ENCODE measurements around the gene BRD1.

BRD1 gene

DNA sequence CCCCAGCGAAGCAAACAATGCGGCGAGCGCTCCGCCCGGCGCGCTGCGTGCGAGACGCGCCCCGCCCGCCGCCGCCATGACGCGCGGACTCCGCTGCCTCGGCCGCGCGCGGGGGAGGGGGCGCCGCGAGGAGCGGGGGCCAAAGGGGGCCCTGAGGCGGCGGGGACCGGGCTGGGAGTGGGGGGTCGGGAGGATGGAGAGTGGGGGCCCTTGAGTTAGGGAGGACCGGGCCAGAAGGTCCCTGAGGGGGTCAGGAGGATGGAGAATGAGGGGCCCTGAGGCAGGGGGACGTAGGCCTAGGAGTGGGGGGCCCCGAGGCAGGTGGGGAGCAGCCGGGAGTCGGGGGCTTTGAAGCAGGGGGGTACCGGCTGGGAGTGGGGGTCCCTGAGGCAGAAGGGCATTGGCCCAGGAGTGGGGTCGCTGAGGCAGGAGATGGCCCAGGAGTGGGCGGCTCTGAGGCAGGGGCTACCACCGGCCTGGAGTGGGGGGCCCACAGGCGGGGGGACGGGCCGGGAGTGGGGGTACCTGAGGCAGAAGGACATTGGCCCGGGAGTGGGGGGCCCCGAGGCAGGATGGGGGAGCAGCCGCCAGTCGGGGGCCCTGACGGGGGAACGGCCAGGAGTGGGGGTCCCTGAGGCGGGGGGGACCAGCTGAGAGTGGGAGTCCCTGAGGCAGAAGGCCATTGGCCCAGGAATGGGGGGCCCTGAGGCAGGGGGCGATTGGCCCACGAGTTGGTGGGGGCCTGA is at the start of gene BRD1:
BRD1 (minus strand) TSS at position 21 of the 746 bp plus-strand sequence. CDS start 3,556 bp downstream, outside the sequence.
- Mint-ChIP-seq H3K36me3 (ENCODE audit: low read depth) (peaks cover 25% of the 10 kb centered on the region), H3K4me1 (ENCODE audit: low read depth) (peaks cover 37% of the 10 kb centered on the region), H3K4me3 (peak within 1 kb of the TSS; percentile 91), H3K27me3 (ENCODE audit: low read depth) (peaks cover 8% of the 10 kb centered on the region), H3K27ac (peak within 1 kb of the TSS; percentile 89), H3K9me3 (no peaks in the 10 kb centered on the region)

GRCh38 chr22:49873228-49873940 is 45.7 kb upstream of the BRD1 start:
- Mint-ChIP-seq H3K4me3 (no peak overlapping the region), H3K36me3 (ENCODE audit: low read depth) (peaks cover 49% of the 10 kb centered on the region), H3K27me3 (ENCODE audit: low read depth) (no peaks in the 10 kb centered on the region), H3K4me1 (ENCODE audit: low read depth) (peaks cover 30% of the 10 kb centered on the region), H3K9me3 (peaks cover 21% of the 10 kb centered on the region), H3K27ac (no peak overlapping the region)

DNA sequence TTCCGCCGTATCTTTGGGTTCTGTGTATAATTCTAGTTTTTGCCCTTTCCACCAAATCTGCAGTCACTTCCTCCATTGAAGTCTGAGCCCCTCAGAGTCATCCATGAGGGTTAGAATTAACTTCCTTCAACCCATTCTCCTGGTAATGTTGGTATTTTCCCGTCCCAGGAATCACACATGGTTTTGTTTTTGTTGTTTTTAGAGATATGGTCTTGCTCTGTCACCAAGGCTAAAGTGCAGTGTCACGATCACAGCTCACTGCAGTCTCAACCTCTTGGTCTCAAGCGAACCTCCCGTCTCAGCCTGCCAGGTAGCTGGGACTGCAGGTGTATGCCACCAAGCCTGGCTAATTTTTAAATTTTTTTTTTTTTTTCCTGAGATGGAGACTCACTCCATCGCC is 44.7 kb upstream of the BRD1 start:
- Mint-ChIP-seq H3K9me3 (peaks cover 30% of the 10 kb centered on the region), H3K27me3 (ENCODE audit: low read depth) (no peaks in the 10 kb centered on the region), H3K4me1 (ENCODE audit: low read depth) (peaks cover 40% of the 10 kb centered on the region), H3K4me3 (no peak overlapping the region), H3K36me3 (ENCODE audit: low read depth) (peaks cover 53% of the 10 kb centered on the region), H3K27ac (no peak overlapping the region)

GRCh38 chr22:49871482-49871881 is 43.8 kb upstream of the BRD1 start:
- Mint-ChIP-seq H3K4me3 (no peak overlapping the region), H3K4me1 (ENCODE audit: low read depth) (peaks cover 46% of the 10 kb centered on the region), H3K27me3 (ENCODE audit: low read depth) (no peaks in the 10 kb centered on the region), H3K9me3 (peaks cover 39% of the 10 kb centered on the region), H3K27ac (no peak overlapping the region), H3K36me3 (ENCODE audit: low read depth) (peaks cover 58% of the 10 kb centered on the region)

DNA sequence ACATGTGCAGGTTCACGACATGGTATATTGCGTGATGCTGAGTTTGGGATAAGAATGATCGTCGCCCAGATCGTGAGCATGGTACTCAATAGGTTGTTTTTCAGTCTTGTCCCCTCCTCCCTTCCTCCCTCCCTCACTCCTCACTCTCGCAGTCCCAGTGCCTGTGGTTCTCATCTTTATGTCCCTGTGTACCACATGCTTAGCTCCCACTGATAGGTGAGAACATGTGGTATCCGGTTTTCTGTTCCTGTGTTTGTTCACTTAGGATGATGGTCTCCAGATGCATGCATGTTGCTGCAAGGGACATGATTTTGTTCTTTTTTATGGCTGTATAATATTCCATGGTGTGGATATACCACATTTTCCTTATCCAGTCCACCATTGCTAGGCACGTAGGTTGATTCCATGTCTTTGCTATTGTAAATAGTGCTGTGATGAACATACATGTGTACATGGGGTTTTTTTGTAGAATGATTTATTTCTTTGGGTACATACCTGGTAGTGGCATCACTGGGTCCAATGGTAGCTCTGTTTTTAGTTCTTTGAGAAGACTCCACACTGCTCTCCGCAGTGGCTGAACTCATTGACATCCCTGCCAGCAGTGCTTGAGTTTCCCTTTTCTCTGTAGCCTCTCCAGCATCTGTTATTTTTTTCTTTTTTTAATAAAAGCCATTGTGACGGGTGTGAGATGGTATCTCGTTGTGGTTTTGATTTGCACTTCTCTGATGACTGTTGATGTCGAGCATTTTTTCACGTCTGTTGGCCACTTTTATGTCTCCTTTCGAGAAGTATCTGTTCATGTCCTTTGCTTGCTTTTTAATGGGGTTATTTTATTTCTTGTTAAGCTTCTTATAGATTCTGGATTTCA is 42.4 kb upstream of the BRD1 start:
- Mint-ChIP-seq H3K27ac (no peak overlapping the region), H3K27me3 (ENCODE audit: low read depth) (no peaks in the 10 kb centered on the region), H3K4me1 (ENCODE audit: low read depth) (peaks cover 46% of the 10 kb centered on the region), H3K4me3 (no peak overlapping the region), H3K9me3 (peaks cover 50% of the 10 kb centered on the region), H3K36me3 (ENCODE audit: low read depth) (peaks cover 58% of the 10 kb centered on the region)

GRCh38 chr22:49869086-49869830 is 41.6 kb upstream of the BRD1 start:
- H3K9me3 Mint-ChIP-seq = peaks cover 50% of the 10 kb centered on the region
- H3K36me3 Mint-ChIP-seq (ENCODE audit: low read depth) = peaks cover 56% of the 10 kb centered on the region
- H3K4me3 Mint-ChIP-seq = peak overlapping the region; percentile 26
- no peaks in the 10 kb centered on the region for H3K27me3 Mint-ChIP-seq (ENCODE audit: low read depth)
- H3K27ac Mint-ChIP-seq = no peak overlapping the region
- peaks cover 44% of the 10 kb centered on the region for H3K4me1 Mint-ChIP-seq (ENCODE audit: low read depth)

DNA sequence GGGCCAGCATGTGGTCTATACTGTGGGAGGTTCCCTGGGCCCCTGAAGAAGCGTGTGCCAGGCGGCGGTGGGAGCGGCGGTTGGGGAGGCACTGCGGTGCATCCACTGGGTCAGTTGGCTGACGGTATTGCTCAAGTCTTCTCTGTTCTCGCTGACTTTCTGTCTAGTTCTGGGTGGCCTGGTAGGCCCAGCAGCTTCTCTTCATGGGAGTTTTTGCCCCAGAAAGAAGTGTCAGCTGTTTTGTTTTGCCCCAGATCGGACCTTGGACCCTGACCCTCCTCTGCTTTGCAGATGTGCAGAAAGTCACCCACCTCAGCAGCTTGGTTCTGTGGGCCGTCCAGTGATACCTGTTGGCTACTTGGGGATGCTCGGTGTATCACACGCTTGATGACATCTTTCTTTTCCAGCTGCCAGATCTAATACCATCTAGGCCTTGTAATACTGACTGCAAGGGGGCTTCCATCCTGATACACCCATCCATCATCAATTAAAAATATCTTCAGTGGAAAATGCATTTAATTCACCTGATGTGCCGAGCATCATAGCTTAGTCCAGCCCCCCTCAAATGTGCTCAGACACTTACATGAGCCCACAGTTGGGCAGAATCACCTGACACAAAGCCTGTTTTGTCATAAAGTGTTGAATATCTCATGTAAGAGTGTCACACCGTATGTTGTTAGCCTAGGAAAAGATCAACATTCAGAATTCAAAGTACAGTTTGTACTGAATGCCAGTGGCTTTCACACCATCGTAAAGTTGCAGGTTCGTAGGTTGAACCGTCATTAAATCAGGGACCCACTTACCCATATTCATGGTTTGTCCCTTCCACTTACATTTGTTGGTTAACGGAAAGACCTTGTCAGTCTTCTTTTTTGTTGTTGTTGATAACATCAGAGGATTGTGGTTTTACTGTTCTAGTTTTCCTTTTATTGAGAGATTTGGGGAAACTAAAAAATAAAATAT is 39.9 kb upstream of the BRD1 start:
- peak overlapping the region; percentile 53 for H3K27ac Mint-ChIP-seq
- H3K36me3 Mint-ChIP-seq (ENCODE audit: low read depth) = peaks cover 55% of the 10 kb centered on the region
- H3K4me1 Mint-ChIP-seq (ENCODE audit: low read depth) = peaks cover 43% of the 10 kb centered on the region
- H3K4me3 Mint-ChIP-seq = peak overlapping the region; percentile 23
- no peaks in the 10 kb centered on the region for H3K27me3 Mint-ChIP-seq (ENCODE audit: low read depth)
- peaks cover 50% of the 10 kb centered on the region for H3K9me3 Mint-ChIP-seq

- Mint-ChIP-seq H3K4me3 (no peak overlapping the region), H3K36me3 (ENCODE audit: low read depth) (peaks cover 58% of the 10 kb centered on the region), H3K27ac (no peak overlapping the region), H3K27me3 (ENCODE audit: low read depth) (no peaks in the 10 kb centered on the region), H3K4me1 (ENCODE audit: low read depth) (peaks cover 48% of the 10 kb centered on the region), H3K9me3 (peaks cover 50% of the 10 kb centered on the region)
Observed at GRCh38 chr22:49866646-49867045, 39.0 kb upstream of the BRD1 start.

DNA sequence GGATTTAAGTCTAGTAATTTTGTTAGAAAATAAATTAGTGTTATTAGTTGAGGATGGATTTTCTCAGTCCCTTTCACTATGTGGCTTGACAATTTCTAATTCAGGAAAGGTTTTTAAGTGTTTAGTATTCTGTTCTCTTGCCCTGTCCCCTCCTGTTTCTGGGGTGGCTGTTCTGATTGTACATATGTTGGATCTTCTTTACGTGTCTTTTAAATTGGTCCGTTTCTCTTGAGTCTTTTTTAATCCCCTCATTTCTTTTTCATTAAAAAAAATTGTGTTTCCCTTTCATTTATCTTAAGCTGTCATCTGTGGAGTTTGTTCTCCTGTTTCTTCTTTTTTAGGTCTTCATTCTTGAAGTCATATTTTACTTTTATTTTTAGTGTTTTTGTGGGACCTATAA is 38.5 kb upstream of the BRD1 start:
- no peak overlapping the region for H3K27ac Mint-ChIP-seq
- no peak overlapping the region for H3K4me3 Mint-ChIP-seq
- peaks cover 50% of the 10 kb centered on the region for H3K9me3 Mint-ChIP-seq
- H3K36me3 Mint-ChIP-seq (ENCODE audit: low read depth) = peaks cover 59% of the 10 kb centered on the region
- H3K27me3 Mint-ChIP-seq (ENCODE audit: low read depth) = no peaks in the 10 kb centered on the region
- peaks cover 48% of the 10 kb centered on the region for H3K4me1 Mint-ChIP-seq (ENCODE audit: low read depth)

DNA sequence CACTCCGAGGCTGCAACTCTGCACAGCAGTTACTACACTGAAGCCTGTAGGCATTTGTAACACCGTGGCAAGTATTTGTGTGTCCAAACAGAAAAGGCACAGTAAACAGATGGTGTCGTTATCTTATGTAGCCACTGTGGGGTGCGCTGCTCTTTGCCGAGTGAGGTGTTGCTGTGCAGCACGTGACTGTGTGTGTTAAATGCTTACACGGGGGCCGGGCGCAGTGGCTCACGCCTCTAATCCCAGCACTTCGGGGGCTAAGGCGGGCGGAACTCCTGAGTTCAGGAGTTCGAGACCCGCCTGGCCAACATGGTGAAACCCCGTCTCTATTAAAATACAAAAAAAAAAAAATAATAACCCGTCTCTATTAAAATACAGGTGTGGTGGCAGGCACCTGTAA is 37.5 kb upstream of the BRD1 start:
- Mint-ChIP-seq H3K27ac (no peak overlapping the region), H3K36me3 (ENCODE audit: low read depth) (peaks cover 54% of the 10 kb centered on the region), H3K4me1 (ENCODE audit: low read depth) (peaks cover 44% of the 10 kb centered on the region)

DNA sequence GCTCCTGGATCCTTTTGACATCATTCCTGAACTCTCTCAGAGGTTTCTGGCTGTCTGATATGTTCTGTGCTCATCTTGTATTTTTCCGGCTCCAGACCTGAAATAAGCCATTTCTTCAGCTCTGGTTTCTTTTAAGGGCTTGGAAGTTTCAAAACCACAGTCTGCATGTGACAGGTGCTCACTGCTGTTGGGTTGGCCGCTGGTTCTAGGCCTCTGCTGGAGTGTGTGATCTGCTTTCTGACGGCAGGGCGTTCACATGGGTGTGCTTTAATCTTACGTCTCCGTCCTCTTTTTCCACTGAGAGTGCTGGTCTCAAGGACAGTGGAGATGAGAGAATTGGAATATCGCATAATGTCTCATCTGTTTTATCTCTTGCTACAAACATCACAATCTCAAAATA is 36.3 kb upstream of the BRD1 start:
- no peak overlapping the region for H3K4me3 Mint-ChIP-seq
- no peak overlapping the region for H3K27ac Mint-ChIP-seq
- H3K36me3 Mint-ChIP-seq (ENCODE audit: low read depth) = peaks cover 43% of the 10 kb centered on the region
- peaks cover 37% of the 10 kb centered on the region for H3K4me1 Mint-ChIP-seq (ENCODE audit: low read depth)
- no peaks in the 10 kb centered on the region for H3K27me3 Mint-ChIP-seq (ENCODE audit: low read depth)
- H3K9me3 Mint-ChIP-seq = peaks cover 32% of the 10 kb centered on the region

More for the DNA sequence above, 37.5 kb upstream of the BRD1 start:
- Mint-ChIP-seq H3K27me3 (ENCODE audit: low read depth) (no peaks in the 10 kb centered on the region), H3K9me3 (peaks cover 44% of the 10 kb centered on the region), H3K4me3 (no peak overlapping the region)

GRCh38 chr22:49862496-49862776 is 34.8 kb upstream of the BRD1 start:
- Mint-ChIP-seq H3K4me1 (ENCODE audit: low read depth) (peaks cover 27% of the 10 kb centered on the region), H3K4me3 (no peak overlapping the region), H3K27ac (no peak overlapping the region), H3K36me3 (ENCODE audit: low read depth) (peaks cover 32% of the 10 kb centered on the region), H3K27me3 (ENCODE audit: low read depth) (no peaks in the 10 kb centered on the region), H3K9me3 (peaks cover 21% of the 10 kb centered on the region)
